H1 (cell line): ENCODE measurements around the gene MEN1. TPM values are rescaled to one million over a fixed set of nuclear protein-coding genes. Genes with fewer than 3 reads are reported as not detected.

Experiments
- CTCF ChIA-PET: fragments of 300-600 bp; sonication (Branson Sonifier 250); formaldehyde crosslinking; loops from one replicate; lab custom pipeline; 2021; ENCODE audit not compliant: partially characterized antibody; lab: Charles Lee
- POLR2A ChIA-PET: fragments of 300-600 bp; sonication (Branson Sonifier 250); formaldehyde crosslinking; loops from one replicate; lab custom pipeline; 2021; ENCODE audit warnings: inconsistent platforms; ENCODE audit not compliant: partially characterized antibody; lab: Charles Lee
- DNase-seq, 2 experiments: peaks; one replicate each; pipeline versions ENCODE4 v3.0.0 to v3.0.0-alpha.2; 2010 to 2022; ENCODE audit warnings: low spot score in 2 of 2, low read depth in 1 of 2, mixed read lengths in 1 of 2
- FAIRE-seq: peaks from 2 replicates; lab custom pipeline; 2011; peaks lifted over from hg19 to GRCh38; lab: Jason Lieb, UNC
- H2AFZ ChIP-seq: 2 replicates; pipeline ENCODE4 v1.8.1; 2012; ENCODE audit warnings: low read length, inconsistent platforms
- H2AK5ac ChIP-seq: 2 replicates; pipeline ENCODE4 v1.6.1; 2013; ENCODE audit warnings: low read depth, low read length
- H2BK120ac ChIP-seq: replicated peaks from 2 replicates; pipeline ENCODE3; 2013; ENCODE audit warnings: low read depth, low read length, inconsistent platforms
- H2BK12ac ChIP-seq: 2 replicates; pipeline ENCODE4 v1.6.1; 2013; ENCODE audit warnings: low read depth, low read length
- H2BK15ac ChIP-seq: 2 replicates; pipeline ENCODE4 v1.6.1; 2013; ENCODE audit warnings: low read length
- H2BK20ac ChIP-seq: 2 replicates; pipeline ENCODE4 v1.6.1; 2013; ENCODE audit warnings: low read length
- H2BK5ac ChIP-seq: 2 replicates; pipeline ENCODE4 v1.6.1; 2013; ENCODE audit warnings: low read depth, low read length
- H3K14ac ChIP-seq: 2 replicates; pipeline ENCODE4 v1.6.1; 2013; ENCODE audit warnings: inconsistent platforms; ENCODE audit not compliant: insufficient read length
- H3K18ac ChIP-seq: 2 replicates; pipeline ENCODE4 v1.6.1; 2013; ENCODE audit warnings: low read length; ENCODE audit errors: extremely low read depth
- H3K23ac ChIP-seq: 2 replicates; pipeline ENCODE4 v1.6.1; 2013; ENCODE audit warnings: inconsistent platforms; ENCODE audit not compliant: insufficient read length
- H3K23me2 ChIP-seq: 2 replicates; pipeline ENCODE4 v1.6.1; 2013; ENCODE audit warnings: low read depth, low read length
- H3K27ac ChIP-seq: 2 replicates; pipeline ENCODE4 v1.6.1; 2011; ENCODE audit warnings: low read depth, low read length, inconsistent platforms
- H3K27me3 ChIP-seq, 4 experiments: replicated peaks in 1 of 4; 1 replicate in 1 of 4; 2 replicates in 3 of 4; pipeline versions ENCODE4 v1.6.1 to v1.8.1; 2011 to 2013; ENCODE audit warnings: low read length in 3 of 4, mild to moderate bottlenecking in 3 of 4, inconsistent platforms in 2 of 4, mixed read lengths in 2 of 4, moderate library complexity in 1 of 4; ENCODE audit not compliant: control insufficient read depth in 3 of 4, insufficient read depth in 3 of 4; ENCODE audit errors: extremely low read depth in 1 of 4
- H3K36me3 ChIP-seq, 4 experiments: 2 replicates each; pipeline versions ENCODE4 v1.6.1 to v1.8.1; 2011 to 2013; ENCODE audit warnings: mild to moderate bottlenecking in 4 of 4, low read length in 3 of 4, moderate library complexity in 2 of 4, control low read depth in 1 of 4, inconsistent platforms in 1 of 4; ENCODE audit not compliant: insufficient read depth in 4 of 4, control insufficient read depth in 2 of 4
- H3K4ac ChIP-seq: replicated peaks from 2 replicates; pipeline ENCODE3; 2013; ENCODE audit warnings: low read length, low read depth, mixed read lengths, inconsistent platforms; ENCODE audit not compliant: insufficient read length
- H3K4me1 ChIP-seq, 4 experiments: replicated peaks in 1 of 4; 1 replicate in 1 of 4; 2 replicates in 3 of 4; pipeline versions ENCODE4 v1.6.1 to v1.8.1; 2011 to 2013; ENCODE audit warnings: low read length in 3 of 4, inconsistent platforms in 2 of 4, mixed read lengths in 1 of 4; ENCODE audit not compliant: insufficient read depth in 4 of 4, control insufficient read depth in 3 of 4
- H3K4me2 ChIP-seq, 2 experiments: 2 replicates each; pipeline versions ENCODE4 v1.6.1 to v1.8.1; 2011 to 2013; ENCODE audit warnings: low read depth in 2 of 2, low read length in 2 of 2, control low read depth in 1 of 2, inconsistent platforms in 1 of 2, mild to moderate bottlenecking in 1 of 2; ENCODE audit not compliant: insufficient read depth in 1 of 2
- H3K4me3 ChIP-seq, 4 experiments: fragments of 200-600, 300-600 bp in 1 of 4; sonication (generic), shearing (Covaris generic), sonication (Bioruptor Twin) in 1 of 4; 2 replicates each; pipeline versions ENCODE4 v1.5.1 to v1.8.1; 2011 to 2016; ENCODE audit warnings: low read length in 4 of 4, low read depth in 3 of 4, control low read depth in 2 of 4, inconsistent platforms in 2 of 4, mild to moderate bottlenecking in 2 of 4, mixed read lengths in 1 of 4, moderate library complexity in 1 of 4; ENCODE audit not compliant: insufficient read depth in 2 of 4; ENCODE audit errors: extremely low read depth in 1 of 4
- H3K56ac ChIP-seq: replicated peaks from 2 replicates; pipeline ENCODE3; 2013; ENCODE audit warnings: low read depth, mild to moderate bottlenecking, mixed read lengths, low read length, inconsistent platforms; ENCODE audit not compliant: insufficient read length
- H3K79me1 ChIP-seq: 2 replicates; pipeline ENCODE4 v1.6.1; 2013; ENCODE audit warnings: low read depth, low read length, control low read depth
- H3K79me2 ChIP-seq, 2 experiments: 2 replicates each; pipeline versions ENCODE4 v1.6.1 to v1.8.1; 2012 to 2013; ENCODE audit warnings: low read length in 2 of 2, mild to moderate bottlenecking in 2 of 2, inconsistent platforms in 1 of 2; ENCODE audit not compliant: insufficient read depth in 2 of 2, control insufficient read depth in 1 of 2
- H3K9ac ChIP-seq, 4 experiments: replicated peaks in 1 of 4; 1 replicate in 1 of 4; 2 replicates in 3 of 4; pipeline versions ENCODE4 v1.6.1 to v1.8.1; 2011 to 2013; ENCODE audit warnings: low read depth in 3 of 4, low read length in 3 of 4, control low read depth in 2 of 4, mild to moderate bottlenecking in 2 of 4, moderate library complexity in 2 of 4, inconsistent platforms in 1 of 4; ENCODE audit errors: extremely low read depth in 1 of 4
- H3K9me3 ChIP-seq, 2 experiments: 2 replicates each; pipeline versions ENCODE4 v1.6.1 to v1.8.1; 2012 to 2013; ENCODE audit warnings: mild to moderate bottlenecking in 2 of 2, moderate library complexity in 2 of 2, control low read depth in 1 of 2, inconsistent platforms in 1 of 2, low read depth in 1 of 2, low read length in 1 of 2, mixed read lengths in 1 of 2; ENCODE audit not compliant: insufficient read depth in 2 of 2
- H4K20me1 ChIP-seq, 2 experiments: replicated peaks in 1 of 2; 2 replicates each; pipeline versions ENCODE3 to v1.8.1; 2011 to 2013; ENCODE audit warnings: inconsistent platforms in 2 of 2, low read length in 2 of 2, mild to moderate bottlenecking in 1 of 2; ENCODE audit not compliant: insufficient read depth in 2 of 2, control insufficient read depth in 1 of 2
- H4K5ac ChIP-seq: 2 replicates; pipeline ENCODE4 v1.6.1; 2013; ENCODE audit warnings: low read length, low read depth, mixed read lengths, inconsistent platforms; ENCODE audit not compliant: insufficient read length
- H4K8ac ChIP-seq: 2 replicates; pipeline ENCODE4 v1.8.0; 2013; ENCODE audit warnings: mild to moderate bottlenecking, moderate library complexity, low read length, inconsistent platforms; ENCODE audit not compliant: insufficient read depth; ENCODE audit errors: extremely low read depth
- H4K91ac ChIP-seq: replicated peaks from 2 replicates; pipeline ENCODE3; 2013; ENCODE audit warnings: low read length, mixed read lengths, inconsistent platforms; ENCODE audit not compliant: insufficient read length
- BACH1 ChIP-seq: IDR thresholded peaks from 2 replicates; pipeline ENCODE4 v1.6.1; 2012; ENCODE audit warnings: low read length, improper control_type of control experiment
- CTCF ChIP-seq, 3 experiments: IDR thresholded peaks; 1 replicate in 2 of 3; 2 replicates in 1 of 3; pipeline versions ENCODE4 v1.5.1 to v1.6.1; 2011; ENCODE audit warnings: low read length in 3 of 3, mild to moderate bottlenecking in 3 of 3, inconsistent platforms in 2 of 3, low read depth in 1 of 3, moderate library complexity in 1 of 3; ENCODE audit not compliant: insufficient read depth in 1 of 3; ENCODE audit errors: control extremely low read depth in 1 of 3
- EGR1 ChIP-seq: IDR thresholded peaks from 2 replicates; pipeline ENCODE4 v1.6.1; 2011; ENCODE audit warnings: low read depth, low read length, borderline replicate concordance
- KDM5A ChIP-seq: fragments of 200-600 bp; IDR thresholded peaks from 2 replicates; pipeline ENCODE4 v1.7.1; 2012; ENCODE audit warnings: mild to moderate bottlenecking, low read length, inconsistent platforms, mixed read lengths
- POU5F1 ChIP-seq: IDR thresholded peaks from 2 replicates; pipeline ENCODE4 v1.6.1; 2011; ENCODE audit warnings: low read depth, mild to moderate bottlenecking, low read length, moderate library complexity
- TCF12 ChIP-seq: IDR thresholded peaks from 2 replicates; pipeline ENCODE4 v1.6.1; 2011; ENCODE audit warnings: low read depth, mild to moderate bottlenecking, low read length
- TEAD4 ChIP-seq: IDR thresholded peaks from 2 replicates; pipeline ENCODE4 v1.6.1; 2012; ENCODE audit warnings: low read depth, low read length, inconsistent platforms, mixed read lengths
- WGBS, 2 experiments: shearing (Covaris generic) in 1 of 2; methylation state at CpG; one replicate each; pipeline versions ENCODE4 v1.1.6 to v1.1.7; 2013 to 2015; ENCODE audit warnings: low lambda C conversion rate in 2 of 2, mixed read lengths in 2 of 2, inconsistent platforms in 1 of 2, low coverage in 1 of 2, missing lambda C conversion rate in 1 of 2; ENCODE audit not compliant: insufficient replicate concordance in 2 of 2, insufficient coverage in 1 of 2, insufficient read length in 1 of 2; ENCODE audit errors: extremely low coverage in 1 of 2, missing lambda C conversion rate in 1 of 2; 5-methylcytosine and 5-hydroxymethylcytosine counted together
- polyA plus RNA-seq, 7 experiments: library from polyadenylated mRNA; depleted of rRNA in 3 of 7; stranded (reverse) in 5 of 7; unstranded in 2 of 7; fragments of >200 nt in 5 of 7; fragments of 200-250 nt in 2 of 7; gene quantifications; 1 replicate in 5 of 7; 2 replicates in 1 of 7; 4 replicates in 1 of 7; pipeline versions ENCODE4 v1.2.1 to v1.2.3, GENCODE V29; 2011 to 2013; ENCODE audit warnings: missing spikeins in 2 of 7, mixed read lengths in 2 of 7
- total RNA-seq: library from RNA; stranded (reverse); fragmentation: NEBNext Ultra II Directional; extraction: Animal tissue kit (Norgen Biotek cat#: 25700); gene quantifications from 2 replicates; pipeline ENCODE4 v1.2.1, GENCODE V29; 2021

MEN1 gene
- total and polyA plus RNA-seq, 2 of the 8 experiments (the other 6 are each of a cell fraction or from before 2014, with no cell fraction given): 47.2 to 56.3 TPM

GRCh38 chr11:64829536-64830251 is 19.3 kb upstream of the MEN1 start:
- FAIRE-seq: no peak
- TF ChIP-seq TEAD4: no peak
- no peak for TF ChIP-seq CTCF (IDR thresholded peaks at IDR 0.05; ENCODE audit: control extremely low read depth in 1 of 3, insufficient read depth in 1 of 3, low read depth in 1 of 3, low read length in 3 of 3)
- TF ChIP-seq POU5F1: no peak
- TF ChIP-seq TCF12: no peak
- no peak for TF ChIP-seq EGR1
- no peak for TF ChIP-seq BACH1
- no peak for TF ChIP-seq KDM5A
- TF ChIP-seq, all 59 proteins: peak for 0

More at GRCh38 chr11:64829536-64830251, 19.3 kb upstream of the MEN1 start:
- Histone ChIP-seq H3K9me3 (no peaks in the 10 kb centered on the region), H3K79me2 (no peaks in the 10 kb centered on the region), H4K20me1 (peaks cover 6 to 7% of the 10 kb centered on the region in 2 experiments), H2BK15ac (no peak overlapping the region), H3K18ac (no peak overlapping the region), H3K36me3 (peaks cover 5 to 35% (median 15%) of the 10 kb centered on the region in 4 experiments; a peak in 5 of 8 replicates), H2BK20ac (no peak overlapping the region), H3K4ac (no peak overlapping the region), H2BK12ac (no peak overlapping the region), H3K4me2 (no peak overlapping the region), H2AK5ac (no peak overlapping the region), H4K91ac (no peak overlapping the region), H3K14ac (no peak overlapping the region), H3K23me2 (no peaks in the 10 kb centered on the region; the same call in 1 of the 2 replicates), H3K79me1 (no peaks in the 10 kb centered on the region), H3K23ac (no peak overlapping the region), H2BK5ac (no peak overlapping the region), H2AFZ (no peak overlapping the region), H3K4me1 (no peaks in the 10 kb centered on the region), H4K5ac (no peak overlapping the region), H4K8ac (no peak overlapping the region), H3K56ac (no peak overlapping the region), H3K4me3 (no peak overlapping the region), H3K27ac (no peak overlapping the region), H2BK120ac (no peak overlapping the region), H3K27me3 (no peaks in the 10 kb centered on the region), H3K9ac (no peak overlapping the region)
- no peak for DNase-seq
- WGBS, 2 experiments: 94% methylated on average over 39 of the region's 43 CpGs; no CpG with 5 or more reads in 1 of the 2 experiments
- ChIA-PET CTCF (interaction anchor here (0.6 to 1.9 kb wide), 7 partner anchors 10 to 876 kb away, joined by 3 to 6 read pairs (median 4); no protein-coding TSS in a partner anchor), POLR2A (interaction anchor here (1.2 to 1.5 kb wide), 4 partner anchors 11 to 77 kb away, joined by 3 read pairs; no protein-coding TSS in a partner anchor)
